Measurements from ENCODE around the gene IQGAP1.

IQGAP1 gene

GRCh38 chr15:90419738-90420406 is 31.8 kb downstream of the IQGAP1 start:
- Histone ChIP-seq H3K4me3 (ENCODE audit: low read depth, low read length) (no peak overlapping the region), H3K9me3 (no peaks in the 10 kb centered on the region), H3K27me3 (no peaks in the 10 kb centered on the region), H3K36me3 (no peaks in the 10 kb centered on the region), H3K4me1 (no peaks in the 10 kb centered on the region)
- no peak for DNase-seq
- no peak for TF ChIP-seq CTCF (IDR thresholded peaks at IDR 0.05; ENCODE audit: low read depth, low read length)

- H3K36me3 ChIP-seq = no peaks in the 10 kb centered on the region
- no peaks in the 10 kb centered on the region for H3K27me3 ChIP-seq
- H3K9me3 ChIP-seq = no peaks in the 10 kb centered on the region
- no peak overlapping the region for H3K4me3 ChIP-seq (ENCODE audit: low read depth, low read length)
- no peaks in the 10 kb centered on the region; the same call in 1 of the 2 replicates for H3K4me1 ChIP-seq
- DNase-seq = no peak
- TF ChIP-seq CTCF (IDR thresholded peaks at IDR 0.05; ENCODE audit: low read depth, low read length) = no peak
These were observed 32.4 kb downstream of the IQGAP1 start for GRCh38 chr15:90420451-90420850.

GRCh38 chr15:90421527-90421926 is 33.5 kb downstream of the IQGAP1 start:
- Histone ChIP-seq H3K36me3 (no peaks in the 10 kb centered on the region), H3K9me3 (no peaks in the 10 kb centered on the region), H3K4me1 (no peaks in the 10 kb centered on the region; the same call in 1 of the 2 replicates), H3K27me3 (no peaks in the 10 kb centered on the region), H3K4me3 (ENCODE audit: low read depth, low read length) (no peak overlapping the region)
- no peak for DNase-seq
- TF ChIP-seq CTCF (IDR thresholded peaks at IDR 0.05; ENCODE audit: low read depth, low read length) = no peak

- DNase-seq = no peak
- Histone ChIP-seq H3K9me3 (no peaks in the 10 kb centered on the region), H3K36me3 (no peaks in the 10 kb centered on the region), H3K4me1 (no peaks in the 10 kb centered on the region; the same call in 1 of the 2 replicates), H3K27me3 (no peaks in the 10 kb centered on the region), H3K4me3 (ENCODE audit: low read depth, low read length) (no peak overlapping the region)
- no peak for TF ChIP-seq CTCF (IDR thresholded peaks at IDR 0.05; ENCODE audit: low read depth, low read length)
These were observed 34.0 kb downstream of the IQGAP1 start for GRCh38 chr15:90422043-90422442.

GRCh38 chr15:90422936-90423335 is 34.9 kb downstream of the IQGAP1 start:
- DNase-seq = no peak
- H3K27me3 ChIP-seq = no peaks in the 10 kb centered on the region
- no peaks in the 10 kb centered on the region for H3K36me3 ChIP-seq
- H3K9me3 ChIP-seq = no peaks in the 10 kb centered on the region
- no peak overlapping the region for H3K4me3 ChIP-seq (ENCODE audit: low read depth, low read length)
- no peak for TF ChIP-seq CTCF (IDR thresholded peaks at IDR 0.05; ENCODE audit: low read depth, low read length)
- H3K4me1 ChIP-seq = no peaks in the 10 kb centered on the region; the same call in 1 of the 2 replicates

GRCh38 chr15:90423801-90424319 is 35.8 kb downstream of the IQGAP1 start:
- TF ChIP-seq CTCF (IDR thresholded peaks at IDR 0.05; ENCODE audit: low read depth, low read length) = no peak
- no peaks in the 10 kb centered on the region for H3K27me3 ChIP-seq
- no peak for DNase-seq
- H3K9me3 ChIP-seq = no peaks in the 10 kb centered on the region
- no peaks in the 10 kb centered on the region for H3K36me3 ChIP-seq
- H3K4me1 ChIP-seq = no peaks in the 10 kb centered on the region; the same call in 1 of the 2 replicates
- no peak overlapping the region for H3K4me3 ChIP-seq (ENCODE audit: low read depth, low read length)
